NCI-H1694 treated with DMSO at 0.1 percent for 48 hours (cell line): ENCODE results near the gene FKBP14.

Source experiments
- DNase-seq: peaks from one replicate; lab custom pipeline; 2025; lab: John Stamatoyannopoulos, UW

FKBP14 gene, protein sequence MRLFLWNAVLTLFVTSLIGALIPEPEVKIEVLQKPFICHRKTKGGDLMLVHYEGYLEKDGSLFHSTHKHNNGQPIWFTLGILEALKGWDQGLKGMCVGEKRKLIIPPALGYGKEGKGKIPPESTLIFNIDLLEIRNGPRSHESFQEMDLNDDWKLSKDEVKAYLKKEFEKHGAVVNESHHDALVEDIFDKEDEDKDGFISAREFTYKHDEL

DNA sequence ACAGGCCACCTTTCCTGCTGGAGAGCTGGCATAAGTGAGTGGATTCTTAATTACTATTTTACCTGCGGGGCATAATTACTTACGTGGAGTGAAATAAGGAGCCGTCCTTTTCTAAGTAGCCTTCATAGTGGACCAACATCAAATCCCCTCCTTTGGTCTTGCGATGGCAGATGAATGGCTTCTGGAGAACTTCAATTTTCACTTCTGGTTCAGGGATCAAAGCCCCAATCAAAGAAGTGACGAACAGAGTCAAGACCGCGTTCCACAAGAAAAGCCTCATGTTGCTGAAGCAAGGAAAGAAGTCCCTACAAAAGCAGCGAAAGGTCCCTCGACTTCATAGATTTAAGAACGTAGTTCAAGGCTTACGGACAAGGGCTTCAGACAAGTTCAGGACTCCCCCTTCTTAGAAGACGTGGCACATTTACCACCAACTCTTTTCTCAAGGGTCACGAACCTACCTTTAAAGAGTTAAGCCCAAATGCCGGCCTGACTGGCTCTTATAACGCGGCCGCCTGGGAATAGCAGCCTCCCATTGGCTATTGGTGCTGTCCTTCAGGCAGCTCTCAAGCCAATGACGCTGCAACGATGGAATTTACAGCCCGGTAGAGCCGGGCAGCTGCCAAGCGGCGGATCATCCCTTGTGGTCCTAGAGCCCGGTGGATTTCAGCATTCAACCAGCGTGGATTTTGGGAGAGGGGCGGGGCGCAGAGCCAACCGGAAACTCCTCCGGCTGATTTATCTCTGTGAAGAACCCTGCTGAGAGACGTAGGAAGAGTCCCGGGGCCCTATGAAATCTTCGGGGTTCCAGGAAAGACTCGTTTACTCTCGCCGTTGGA, at the start of gene FKBP14:
Gene FKBP14, minus strand, starts transcription at position 474 of the 836 bp plus-strand sequence. Its CDS starts 194 bp downstream, at position 280.
- DNase-seq, result peak; percentile 98

DNA sequence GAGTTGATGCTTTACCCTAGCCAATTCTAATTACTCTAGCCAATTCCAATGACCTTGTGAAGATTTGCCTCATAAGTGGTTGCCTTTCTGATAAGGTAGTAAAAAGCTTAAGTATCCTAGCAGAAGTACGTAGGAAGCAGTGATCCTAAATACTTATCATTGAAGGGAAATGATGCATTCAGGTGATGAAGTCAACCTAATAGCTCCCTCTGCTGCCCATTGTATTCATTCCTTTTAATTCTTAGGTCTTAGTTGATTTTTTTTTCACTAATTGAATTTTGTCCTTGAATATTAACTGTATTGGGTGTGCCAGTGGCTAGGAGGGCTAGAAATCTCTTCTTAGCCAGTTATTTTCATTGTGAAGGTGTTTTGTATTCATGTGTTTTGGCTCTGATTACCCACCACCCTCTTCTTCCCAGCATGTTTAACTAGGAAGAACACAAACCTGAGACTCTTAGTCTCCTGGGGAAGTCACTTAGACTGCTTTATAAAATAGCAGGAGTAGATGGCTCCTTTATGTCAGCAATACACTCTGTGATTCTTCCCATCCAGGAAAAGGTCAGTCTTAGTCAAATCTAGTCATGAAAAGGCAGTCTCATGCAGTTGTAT, 48.0 kb upstream of the FKBP14 start:
- peak; percentile 58 for DNase-seq

DNA sequence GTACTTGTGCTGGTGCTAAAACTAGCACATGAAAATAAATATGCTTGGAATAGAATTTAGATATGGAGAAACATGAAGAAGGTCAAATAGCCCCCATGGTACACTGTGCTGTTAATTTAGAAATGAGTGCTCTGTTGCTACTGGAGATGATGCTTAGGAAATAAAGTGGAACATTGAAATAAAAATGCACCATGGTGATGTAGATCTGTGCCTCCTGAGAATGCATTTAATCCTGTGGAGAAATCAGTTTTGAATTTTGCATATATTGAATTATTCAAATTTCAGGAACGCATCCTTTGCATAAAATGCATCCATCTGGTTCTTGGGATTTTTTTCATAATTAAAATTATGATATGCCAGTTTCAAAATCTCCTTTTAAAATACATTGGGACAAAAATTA, 46.2 kb upstream of the FKBP14 start:
- no peak for DNase-seq

DNA sequence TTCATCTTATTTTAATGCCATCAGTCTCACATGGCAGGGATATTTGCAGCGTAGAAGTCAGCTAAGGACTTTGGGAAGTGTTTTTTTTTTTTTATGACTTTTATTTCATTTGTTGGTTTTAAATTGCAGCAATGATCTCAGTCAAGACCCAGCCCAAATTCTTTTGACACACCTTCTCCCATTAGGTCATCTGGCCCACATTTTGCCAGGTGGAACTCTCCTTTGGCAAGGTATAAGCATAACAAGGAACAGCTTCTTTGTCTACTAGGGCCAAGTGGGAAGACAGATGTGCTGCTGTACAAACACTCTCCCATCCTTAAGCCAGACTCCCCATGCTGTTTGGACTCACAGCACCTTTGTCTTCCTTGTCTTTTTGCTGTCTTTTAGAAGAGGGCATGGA, 43.5 kb upstream of the FKBP14 start:
- DNase-seq, result no peak

DNA sequence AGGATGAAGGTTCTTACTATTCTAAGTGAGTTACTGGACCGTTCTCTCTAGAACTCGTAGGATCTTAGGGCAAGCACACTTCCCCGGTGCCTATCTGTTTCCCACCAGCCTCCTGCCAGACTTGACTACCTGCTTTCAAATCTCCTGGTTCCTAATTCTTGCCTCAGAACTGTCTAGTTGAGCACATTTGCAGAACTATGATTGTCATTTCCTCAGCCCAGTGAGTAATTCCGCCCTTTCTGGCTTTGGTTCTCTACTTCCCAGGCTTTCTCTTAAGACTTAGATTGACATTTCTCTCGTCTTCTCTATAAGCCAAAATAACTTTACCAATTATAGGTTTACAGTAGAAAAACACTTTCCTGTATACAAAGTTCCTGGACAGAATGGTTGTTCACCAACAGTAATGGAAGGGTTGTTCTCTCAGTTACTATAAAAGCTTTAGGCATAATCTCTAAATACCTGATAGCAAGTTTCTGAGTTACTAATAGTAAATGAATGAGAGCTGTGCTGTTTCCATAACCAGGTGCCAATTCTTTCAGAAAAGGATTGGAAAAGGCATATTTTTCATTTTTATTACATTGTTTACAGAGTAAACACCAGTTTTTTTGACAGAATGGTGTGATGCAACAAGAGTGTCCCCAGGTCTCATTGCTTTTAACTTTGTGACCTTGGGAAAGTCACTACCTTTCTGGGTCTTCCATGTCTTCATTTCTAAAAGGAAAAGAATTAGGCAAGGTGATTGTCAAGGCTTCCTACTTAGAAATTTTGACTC, 42.8 kb upstream of the FKBP14 start:
- DNase-seq, result no peak

DNA sequence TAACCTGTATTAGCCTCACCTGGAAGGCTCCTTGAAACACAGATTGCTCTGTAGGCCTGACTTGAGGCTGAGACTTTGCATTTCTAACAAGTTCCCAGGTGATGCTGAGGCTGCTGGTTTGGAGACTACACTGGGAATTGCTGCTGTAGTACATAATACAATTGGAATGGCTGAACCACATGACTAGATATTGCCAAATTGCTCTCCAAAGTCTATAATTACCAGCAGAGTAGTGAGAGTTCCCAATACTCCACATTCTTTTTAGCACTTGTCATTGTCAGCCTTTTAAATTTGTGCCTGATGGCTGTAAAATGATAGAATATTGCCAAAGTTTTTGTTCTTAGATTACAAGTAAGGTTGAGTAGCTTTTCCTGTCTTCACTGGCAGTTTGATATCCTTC, 41.6 kb upstream of the FKBP14 start:
- DNase-seq, result no peak

DNA sequence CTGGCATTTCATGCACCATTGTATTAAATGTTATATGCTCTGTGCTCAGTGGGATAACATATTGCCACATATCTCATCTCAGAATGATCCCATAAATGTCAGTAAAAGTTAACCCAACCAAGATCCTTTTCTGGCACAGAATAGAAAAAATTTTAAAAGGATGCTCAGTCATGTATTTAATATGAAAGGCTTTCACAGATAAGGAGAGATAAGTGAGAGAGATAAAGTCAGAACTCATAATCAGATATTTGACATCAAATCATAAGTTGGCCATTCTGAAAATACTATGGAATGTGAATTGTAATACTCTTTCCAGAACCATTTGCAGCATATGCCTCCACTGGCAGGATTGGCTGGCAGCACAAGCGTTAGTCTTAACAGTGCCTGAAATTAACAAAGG, 40.2 kb upstream of the FKBP14 start:
- DNase-seq, result no peak

DNA sequence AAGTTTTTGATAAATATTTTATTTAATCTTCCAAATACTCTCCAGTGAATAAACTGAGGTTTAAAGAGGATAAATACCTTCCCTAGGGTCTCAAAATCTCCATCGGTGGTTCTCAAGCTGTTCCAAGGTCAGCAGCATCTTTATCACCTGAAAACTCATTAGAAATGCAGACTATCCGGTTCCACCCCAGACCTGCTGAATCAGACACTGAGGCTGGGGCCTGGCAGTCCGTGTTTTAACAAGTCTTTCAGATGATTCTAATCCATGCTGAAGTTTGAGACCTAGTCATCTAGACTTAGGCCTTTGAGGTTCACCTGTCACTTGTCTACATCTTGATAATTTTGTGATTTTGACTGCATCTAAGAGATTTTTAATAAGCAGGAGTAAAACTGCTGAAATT, 39.2 kb upstream of the FKBP14 start:
- no peak for DNase-seq

DNA sequence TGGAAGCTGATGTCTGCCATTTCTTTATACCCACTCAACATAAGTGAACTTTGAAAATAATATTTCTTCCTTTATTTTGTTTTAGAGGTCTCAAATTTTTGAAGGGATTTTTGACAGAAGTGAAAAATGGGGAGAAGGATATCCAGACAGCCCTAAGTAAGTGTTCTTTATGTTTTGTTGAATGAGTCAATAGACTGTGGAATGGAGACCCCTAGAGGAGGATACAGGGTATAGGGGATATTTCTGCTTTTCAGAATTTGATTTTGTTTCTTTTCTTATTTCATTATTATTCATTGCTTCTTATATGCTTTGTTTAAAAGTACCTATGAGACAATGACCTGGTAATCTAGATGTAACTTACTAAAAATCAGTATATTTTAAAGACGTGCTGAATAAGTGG, 36.1 kb upstream of the FKBP14 start:
- DNase-seq, result peak; percentile 60

DNA sequence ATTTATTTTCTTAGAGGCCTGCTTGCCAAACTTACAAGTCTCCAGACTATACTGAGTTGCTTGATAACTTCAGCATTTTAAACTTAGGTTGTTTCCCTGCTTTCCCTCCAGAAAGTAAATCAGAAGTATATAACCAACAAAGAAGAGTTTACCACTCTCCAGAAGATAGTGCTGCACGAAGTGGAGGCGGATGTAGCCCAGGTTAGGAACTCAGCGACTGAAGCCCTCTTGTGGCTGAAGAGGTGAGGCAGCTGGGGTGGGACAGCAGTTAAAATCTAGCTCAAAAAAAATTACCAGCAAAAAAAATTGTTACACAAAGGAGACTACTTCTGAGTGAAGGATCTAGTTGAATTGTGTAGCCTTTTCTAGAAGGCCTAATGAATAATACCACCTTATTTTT, 35.3 kb upstream of the FKBP14 start:
- peak; percentile 16 for DNase-seq

DNA sequence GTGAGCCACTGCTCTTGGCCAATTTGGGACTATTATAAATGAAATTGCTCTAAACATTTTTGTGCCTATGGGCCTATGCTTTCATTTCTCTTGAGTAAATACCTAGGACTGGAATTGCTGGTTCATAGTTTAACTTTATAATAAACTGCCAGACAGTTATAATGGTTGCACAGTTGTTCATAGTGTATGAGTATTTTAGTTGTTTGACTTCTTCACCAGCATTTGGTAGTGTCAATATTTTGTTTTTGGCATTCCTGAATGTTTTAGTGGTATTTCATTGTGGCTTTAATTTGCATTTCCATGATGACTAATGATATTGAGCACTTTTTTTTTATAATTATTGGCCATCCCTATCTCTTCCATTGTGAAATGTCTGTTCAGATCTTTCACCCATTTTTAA, 31.2 kb upstream of the FKBP14 start:
- no peak for DNase-seq

DNA sequence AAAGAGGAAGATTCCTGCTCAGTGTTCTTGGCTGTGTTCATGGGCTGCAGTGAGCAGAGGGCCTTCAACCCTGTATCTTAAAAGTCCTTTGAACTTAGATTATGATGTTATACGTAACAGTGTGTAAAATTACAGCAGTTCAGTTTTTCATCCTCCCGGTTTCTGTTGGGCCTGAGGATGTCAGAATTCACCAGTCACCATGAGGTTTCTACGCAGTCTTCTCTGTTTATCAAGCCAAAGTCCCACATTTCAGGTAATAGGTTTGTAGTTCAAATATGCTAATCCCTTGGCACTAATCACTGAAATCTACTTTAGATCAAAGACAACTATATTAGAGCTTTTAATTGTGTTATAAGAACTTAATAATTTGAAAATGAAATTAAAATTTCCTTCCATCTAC, 26.6 kb upstream of the FKBP14 start:
- no peak for DNase-seq

DNA sequence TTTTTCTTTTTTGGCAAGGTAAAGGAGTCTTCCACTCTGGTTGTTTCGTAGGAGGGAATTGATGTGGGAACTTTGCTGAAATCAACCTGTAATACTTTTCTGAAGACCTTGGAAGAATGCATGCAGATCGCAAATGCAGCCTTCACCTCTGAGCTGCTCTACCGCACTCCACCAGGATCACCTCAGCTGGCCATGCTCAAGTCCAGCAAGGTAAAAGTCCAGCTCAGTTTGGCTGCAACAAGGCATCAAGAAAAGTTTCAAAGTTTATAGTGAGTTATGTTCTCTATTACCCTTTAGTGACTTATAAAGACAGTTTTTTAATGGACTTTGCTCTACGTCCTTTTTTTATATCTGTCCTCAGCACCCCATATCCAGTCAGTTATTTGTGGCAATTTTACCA, 22.7 kb upstream of the FKBP14 start:
- DNase-seq, result no peak

DNA sequence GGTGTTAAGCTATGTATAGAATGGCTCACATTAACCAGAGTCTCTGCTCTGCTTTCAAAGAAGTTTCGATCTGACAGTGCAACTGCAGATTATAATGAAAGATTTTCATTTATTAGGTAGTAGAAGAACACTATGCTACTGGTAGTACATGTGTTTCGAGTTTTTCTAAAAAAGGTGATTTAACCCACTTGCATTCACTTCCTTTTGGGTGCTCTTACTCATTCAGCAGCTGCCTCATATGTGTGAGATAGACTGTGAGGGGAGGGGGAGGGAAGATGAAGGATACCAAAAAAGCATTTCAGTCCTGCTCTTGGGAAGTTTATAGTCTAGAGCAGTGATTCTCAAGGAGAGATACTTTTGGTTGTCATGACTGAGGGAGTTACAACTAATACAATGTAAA, 22.1 kb upstream of the FKBP14 start:
- DNase-seq, result no peak

DNA sequence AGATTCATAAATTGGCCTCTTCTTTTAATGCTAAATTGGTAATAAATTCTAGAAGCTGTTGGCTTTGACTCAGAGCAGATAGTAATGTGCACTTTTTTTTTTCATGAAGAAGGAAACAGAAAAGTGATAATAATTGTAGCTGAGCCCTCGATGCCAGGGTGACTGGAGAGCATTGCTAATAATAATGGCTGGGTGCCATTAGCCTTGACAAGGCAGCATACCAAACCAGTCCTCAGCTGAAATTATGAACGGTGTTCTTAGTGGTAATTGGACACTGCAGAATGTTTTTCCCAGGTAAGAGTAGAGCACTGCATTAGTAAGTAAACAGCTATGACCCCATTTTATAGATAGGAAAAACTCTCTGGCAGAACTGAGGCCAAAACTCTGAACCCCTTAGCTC, 20.6 kb upstream of the FKBP14 start:
- no peak for DNase-seq

DNA sequence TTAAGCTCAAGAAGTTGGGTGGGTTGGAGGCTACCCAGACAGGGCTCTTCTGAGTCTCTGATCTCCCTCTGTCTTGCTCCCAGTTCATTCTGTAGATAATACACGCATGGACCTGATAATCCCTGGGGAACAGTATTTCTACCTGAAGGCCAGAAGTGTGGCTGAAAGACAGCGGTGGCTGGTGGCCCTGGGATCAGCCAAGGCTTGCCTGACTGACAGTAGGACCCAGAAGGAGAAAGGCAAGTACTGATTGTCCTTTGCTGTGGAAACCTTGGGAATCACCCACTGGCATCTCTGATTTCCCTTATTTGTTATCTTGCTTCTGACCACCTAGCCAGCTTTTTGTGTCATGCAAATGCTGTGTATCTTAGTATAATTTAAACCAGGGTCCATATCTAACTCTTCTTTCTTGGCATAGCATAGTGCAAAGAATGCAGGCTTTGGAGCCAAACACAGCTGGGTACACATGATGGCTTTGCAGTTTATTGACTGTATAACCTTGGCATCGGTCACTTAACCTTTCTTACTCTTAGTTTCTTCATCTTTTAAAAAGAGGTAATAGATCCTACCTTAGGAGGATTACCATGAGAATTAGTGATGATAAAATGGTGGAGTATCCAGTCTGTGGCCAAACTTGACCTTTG, 19.7 kb upstream of the FKBP14 start:
- no peak for DNase-seq

DNA sequence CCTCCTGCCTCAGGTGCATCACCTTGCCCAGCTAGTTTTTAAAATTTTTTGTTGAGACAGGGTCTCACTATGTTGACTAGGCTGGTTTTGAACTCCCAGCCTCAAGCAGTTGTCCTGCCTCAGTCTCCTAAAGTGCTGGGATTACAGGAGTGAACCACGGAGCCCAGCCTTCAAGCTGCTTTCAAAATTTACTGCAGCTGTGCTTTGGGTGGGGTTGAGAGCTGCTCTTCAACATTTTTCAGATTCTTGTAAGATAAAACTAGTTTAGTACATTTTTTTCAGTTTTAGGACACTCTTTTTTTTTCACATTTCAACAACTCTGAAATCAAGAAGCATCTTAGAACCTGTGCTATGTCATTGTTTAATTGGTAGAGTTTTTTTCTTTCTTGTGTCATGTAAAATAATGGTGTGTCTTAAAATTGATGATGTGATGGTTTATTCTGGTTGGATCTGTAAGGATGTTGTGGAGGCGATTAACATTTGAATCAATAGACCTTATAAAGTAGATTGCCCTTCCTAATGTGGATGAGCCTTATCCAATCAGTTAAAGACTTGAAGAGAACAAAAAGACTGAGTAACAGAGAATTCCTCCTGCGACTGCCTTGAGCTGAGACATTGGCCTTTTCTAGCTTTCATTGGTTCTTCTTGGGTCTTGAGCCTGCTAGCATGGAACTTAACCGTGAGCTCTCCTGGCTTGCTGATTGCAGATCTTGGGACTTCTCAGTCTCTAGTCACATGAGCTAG, 15.2 kb upstream of the FKBP14 start:
- DNase-seq, result no peak

DNA sequence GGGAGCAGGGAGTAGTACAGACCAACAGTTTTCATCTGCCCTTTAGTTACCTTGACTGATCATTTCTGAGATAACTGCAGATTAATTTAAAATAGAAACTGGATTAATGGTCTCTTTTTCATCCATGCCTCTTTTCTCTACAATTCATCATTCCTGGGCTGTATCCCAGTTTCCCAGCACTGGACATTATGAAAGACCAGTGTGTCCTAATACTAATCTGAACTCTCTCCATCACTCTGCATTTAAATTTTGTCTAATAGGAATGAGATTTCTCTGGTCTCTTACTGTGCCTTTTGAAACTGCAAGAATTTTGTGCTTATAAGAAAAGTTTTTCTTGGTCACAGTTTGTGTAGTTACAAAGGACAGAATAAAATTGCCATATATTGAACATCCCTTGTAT, 14.4 kb upstream of the FKBP14 start:
- DNase-seq, result no peak

DNA sequence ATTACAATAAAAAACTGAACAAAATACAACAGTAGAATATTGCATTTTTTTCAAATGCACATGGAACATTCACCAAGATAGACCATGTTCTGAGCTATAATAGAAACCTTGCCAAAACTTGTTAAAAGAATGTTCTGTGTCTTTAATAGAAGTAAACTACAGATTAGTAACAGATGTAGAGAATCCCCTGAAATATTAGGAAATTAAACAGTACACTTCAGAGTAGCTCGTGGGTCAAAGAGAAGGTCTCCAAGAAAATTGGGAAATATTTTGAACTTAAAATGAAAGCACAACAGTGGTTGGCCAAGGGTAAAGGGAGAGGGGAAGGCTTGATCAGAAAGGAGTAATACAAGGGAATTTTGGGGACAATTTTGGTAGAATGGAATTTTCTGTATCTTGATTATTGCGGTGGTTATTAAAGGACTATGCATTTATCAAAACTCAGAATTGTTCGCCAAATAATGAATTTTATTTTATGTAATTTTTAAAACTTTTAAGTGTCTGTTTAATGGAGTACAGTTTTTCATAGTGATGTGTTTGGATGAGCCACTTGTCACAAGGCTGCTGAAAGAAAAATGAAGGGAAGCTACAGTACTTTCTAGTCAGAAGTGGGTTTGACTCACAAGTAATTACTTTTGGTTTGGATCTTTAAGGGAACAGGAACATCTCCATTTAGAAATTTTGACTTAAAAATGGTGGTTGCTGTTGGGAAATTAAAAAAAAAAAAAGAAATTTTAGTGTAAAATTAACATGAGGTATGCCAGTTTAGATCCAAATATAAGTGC, 11.9 kb upstream of the FKBP14 start:
- DNase-seq, result no peak

DNA sequence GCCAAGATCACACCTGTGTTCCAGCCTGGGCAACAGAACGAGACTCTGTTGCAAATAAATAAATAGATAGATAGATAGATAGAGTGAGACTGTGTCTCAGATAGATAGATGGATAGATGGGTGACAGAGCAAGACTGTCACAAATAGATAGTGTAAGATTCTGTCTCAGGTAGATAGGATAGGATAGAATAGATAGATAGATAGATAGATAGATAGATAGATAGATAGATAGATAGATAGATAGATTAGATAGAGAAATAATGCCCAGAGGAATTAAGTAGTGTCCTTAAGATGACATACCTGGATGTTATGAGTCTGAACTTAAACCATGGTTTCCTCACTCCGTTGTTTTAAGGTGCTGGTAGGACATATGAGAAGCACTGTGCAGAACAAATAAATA, 9.7 kb upstream of the FKBP14 start:
- DNase-seq, result no peak

DNA sequence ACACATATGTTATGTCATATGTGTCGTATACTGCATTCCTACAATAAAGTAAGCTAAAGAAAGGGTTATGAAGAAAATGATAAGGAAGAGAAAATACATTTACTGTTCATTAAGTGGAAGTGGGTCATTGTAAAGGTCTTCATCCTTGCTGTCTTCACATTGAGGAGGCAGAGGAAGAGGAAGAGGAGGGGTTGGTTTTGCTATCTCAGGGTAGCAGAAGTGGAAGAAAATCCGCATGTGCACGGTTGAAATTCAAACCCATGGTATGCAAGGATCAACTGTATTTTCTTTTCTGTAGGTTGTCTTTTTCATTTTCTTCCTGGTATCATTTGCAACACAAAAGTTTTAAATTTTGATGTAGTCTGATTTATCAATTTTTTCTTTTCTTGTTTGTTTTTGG, 8.0 kb upstream of the FKBP14 start:
- DNase-seq, result no peak
